Calu3 (cell line): ENCODE measurements around the gene TLL2. TPM values are rescaled to one million over a fixed set of nuclear protein-coding genes. Genes with fewer than 3 reads are reported as not detected.

Source experiments
- BruUV-seq: library from RNA; stranded (reverse); fragments of 400-500 nt; replicated peaks from 2 replicates; lab custom pipeline; 2021; lab: Mats Ljungman, UMichigan
- CTCF ChIA-PET: fragments of 300-600 bp; sonication (Branson Sonifier 250); formaldehyde crosslinking; loops from one replicate; lab custom pipeline; 2022; ENCODE audit warnings: antibody characterized with exemption; lab: Charles Lee
- DNase-seq: peaks from one replicate; pipeline ENCODE4 v3.0.0; 2022
- H3K27ac Mint-ChIP-seq: one replicate; pipeline ENCODE4 v1.8.0; 2022; ENCODE audit warnings: mixed read lengths; ENCODE audit not compliant: unreplicated experiment
- H3K27me3 Mint-ChIP-seq: one replicate; pipeline ENCODE4 v1.8.0; 2022; ENCODE audit warnings: mixed read lengths; ENCODE audit not compliant: unreplicated experiment
- H3K36me3 Mint-ChIP-seq: one replicate; pipeline ENCODE4 v1.8.0; 2022; ENCODE audit warnings: mild to moderate bottlenecking, moderate library complexity, mixed read lengths; ENCODE audit not compliant: insufficient read depth, unreplicated experiment
- H3K4me1 Mint-ChIP-seq: one replicate; pipeline ENCODE4 v1.8.0; 2022; ENCODE audit warnings: mild to moderate bottlenecking, low read depth, mixed read lengths; ENCODE audit not compliant: unreplicated experiment
- H3K4me3 Mint-ChIP-seq: one replicate; pipeline ENCODE4 v1.8.0; 2022; ENCODE audit warnings: mild to moderate bottlenecking, low read depth, moderate library complexity, mixed read lengths; ENCODE audit not compliant: unreplicated experiment
- H3K9me3 Mint-ChIP-seq: one replicate; pipeline ENCODE4 v1.8.0; 2022; ENCODE audit warnings: low read depth, mixed read lengths; ENCODE audit not compliant: unreplicated experiment
- CTCF ChIP-seq: fragments of 200-600 bp; IDR thresholded peaks from one replicate; pipeline ENCODE4 v1.8.0; 2022; ENCODE audit warnings: antibody characterized with exemption; ENCODE audit not compliant: unreplicated experiment
- intact Hi-C: fragments of 100-400 bp; cut with micrococcal nuclease; formaldehyde crosslinking; loops from one replicate; pipeline ENCODE4 v1.10.0; 2022; ENCODE audit not compliant: unreplicated experiment
- total RNA-seq: library from RNA; stranded (reverse); gene quantifications from 2 replicates; pipeline ENCODE4 v1.2.3, GENCODE V29; 2022

Gene TLL2
- total RNA-seq, 1 experiment from 2014 or later: 0.66 TPM

GRCh38 chr10:96463562-96463961, 50.2 kb downstream of the TLL2 start:
- Mint-ChIP-seq H3K27ac (no peak overlapping the region), H3K27me3 (peaks cover 52% of the 10 kb centered on the region), H3K36me3 (no peaks in the 10 kb centered on the region), H3K4me1 (no peaks in the 10 kb centered on the region), H3K9me3 (peaks cover 4% of the 10 kb centered on the region), H3K4me3 (no peak overlapping the region)
- BruUV-seq: no TSS peak
- TF ChIP-seq CTCF: no peak
- intact Hi-C loops: no loop called here
- CTCF ChIA-PET: no interaction called here
- DNase-seq: no peak

GRCh38 chr10:96462606-96463151, 51.0 kb downstream of the TLL2 start:
- Mint-ChIP-seq H3K36me3 (no peaks in the 10 kb centered on the region), H3K4me1 (no peaks in the 10 kb centered on the region), H3K27ac (no peak overlapping the region), H3K27me3 (peaks cover 45% of the 10 kb centered on the region), H3K4me3 (no peak overlapping the region), H3K9me3 (peaks cover 4% of the 10 kb centered on the region)
- no peak for TF ChIP-seq CTCF
- intact Hi-C loops: no loop called here
- CTCF ChIA-PET: no interaction called here
- no TSS peak for BruUV-seq
- no peak for DNase-seq

- no peak for TF ChIP-seq CTCF
- DNase-seq: no peak
- Mint-ChIP-seq H3K9me3 (peaks cover 4% of the 10 kb centered on the region), H3K27me3 (peaks cover 43% of the 10 kb centered on the region), H3K4me3 (no peak overlapping the region), H3K27ac (no peak overlapping the region), H3K36me3 (no peaks in the 10 kb centered on the region), H3K4me1 (no peaks in the 10 kb centered on the region)
- CTCF ChIA-PET: no interaction called here
- intact Hi-C loops: no loop called here
- no TSS peak for BruUV-seq
Measured at GRCh38 chr10:96460316-96460715, 53.4 kb downstream of the TLL2 start.

GRCh38 chr10:96457341-96457740, 56.4 kb downstream of the TLL2 start:
- intact Hi-C loops: no loop called here
- CTCF ChIA-PET: no interaction called here
- Mint-ChIP-seq H3K27me3 (peaks cover 23% of the 10 kb centered on the region), H3K36me3 (no peaks in the 10 kb centered on the region), H3K4me3 (no peak overlapping the region), H3K4me1 (no peaks in the 10 kb centered on the region), H3K9me3 (peaks cover 4% of the 10 kb centered on the region), H3K27ac (no peak overlapping the region)
- no TSS peak for BruUV-seq
- TF ChIP-seq CTCF: no peak
- no peak for DNase-seq
